T47D (cell line): Measurements from ENCODE around the gene GAGE2A.

Source experiments
- DNase-seq, 2 experiments: peaks; one replicate each; pipeline versions ENCODE4 v3.0.0 to v3.0.0-alpha.2; 2011 to 2012; ENCODE audit warnings: low read depth in 1 of 2, low spot score in 1 of 2
- JUND ChIP-seq: IDR thresholded peaks from 2 replicates; pipeline ENCODE4 v1.6.1; 2012; ENCODE audit warnings: low read depth
- in situ Hi-C: cut with HindIII; loops from 2 replicates; pipeline ENCODE4 v1.10.0; 2016; ENCODE audit warnings: low sequenced_read_pairs, low pct_unique_long_range_greater_than_20kb

GAGE2A gene

GRCh38 chrX:49627086-49627777 lies 37.9 kb downstream of the GAGE2A start:
- TF ChIP-seq JUND = no peak
- peak; percentile 26 to 88 for DNase-seq
- in situ Hi-C loops = no loop called here

- TF ChIP-seq JUND = no peak
- in situ Hi-C loops = no loop called here
- DNase-seq = no peak
These were observed 55.8 kb downstream of the GAGE2A start for GRCh38 chrX:49644991-49645637.
